Measurements from ENCODE around the gene LDB1. TPM values are rescaled to one million over a fixed set of nuclear protein-coding genes. Genes with fewer than 3 reads are reported as not detected.
A peak's percentile ranks its signal among the peaks of the same experiment; 100 is the strongest.

LDB1 gene
- total RNA-seq, 3 donors from 2014 or later: 32.3 to 92.2 (median 37.2) TPM

GRCh38 chr10:102067091-102067916, 52.9 kb downstream of the LDB1 start:
- no peak for ATAC-seq
- no peak overlapping the region for H3K4me3 ChIP-seq
- H3K9me3 ChIP-seq: no peaks in the 10 kb centered on the region
- DNase-seq: no peak
- intact Hi-C loops (cut with DNase I, micrococcal nuclease): no loop called here
- no peaks in the 10 kb centered on the region for H3K36me3 ChIP-seq (ENCODE audit: low read depth)
- TF ChIP-seq, protein P1, sequence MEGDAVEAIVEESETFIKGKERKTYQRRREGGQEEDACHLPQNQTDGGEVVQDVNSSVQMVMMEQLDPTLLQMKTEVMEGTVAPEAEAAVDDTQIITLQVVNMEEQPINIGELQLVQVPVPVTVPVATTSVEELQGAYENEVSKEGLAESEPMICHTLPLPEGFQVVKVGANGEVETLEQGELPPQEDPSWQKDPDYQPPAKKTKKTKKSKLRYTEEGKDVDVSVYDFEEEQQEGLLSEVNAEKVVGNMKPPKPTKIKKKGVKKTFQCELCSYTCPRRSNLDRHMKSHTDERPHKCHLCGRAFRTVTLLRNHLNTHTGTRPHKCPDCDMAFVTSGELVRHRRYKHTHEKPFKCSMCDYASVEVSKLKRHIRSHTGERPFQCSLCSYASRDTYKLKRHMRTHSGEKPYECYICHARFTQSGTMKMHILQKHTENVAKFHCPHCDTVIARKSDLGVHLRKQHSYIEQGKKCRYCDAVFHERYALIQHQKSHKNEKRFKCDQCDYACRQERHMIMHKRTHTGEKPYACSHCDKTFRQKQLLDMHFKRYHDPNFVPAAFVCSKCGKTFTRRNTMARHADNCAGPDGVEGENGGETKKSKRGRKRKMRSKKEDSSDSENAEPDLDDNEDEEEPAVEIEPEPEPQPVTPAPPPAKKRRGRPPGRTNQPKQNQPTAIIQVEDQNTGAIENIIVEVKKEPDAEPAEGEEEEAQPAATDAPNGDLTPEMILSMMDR (IDR thresholded peaks at IDR 0.05): no peak
- H3K4me1 ChIP-seq (ENCODE audit: low read depth): peaks cover 27% of the 10 kb centered on the region

GRCh38 chr10:102066399-102067088, 53.6 kb downstream of the LDB1 start:
- TF ChIP-seq, protein P1 (IDR thresholded peaks at IDR 0.05): no peak
- intact Hi-C loops (cut with DNase I, micrococcal nuclease): no loop called here
- peaks cover 27% of the 10 kb centered on the region for H3K4me1 ChIP-seq (ENCODE audit: low read depth)
- H3K36me3 ChIP-seq (ENCODE audit: low read depth): no peaks in the 10 kb centered on the region
- H3K9me3 ChIP-seq: no peaks in the 10 kb centered on the region
- ATAC-seq (no peak), DNase-seq (peak in 1 of 3 donors; percentile 41)
- no peak overlapping the region for H3K4me3 ChIP-seq

DNA sequence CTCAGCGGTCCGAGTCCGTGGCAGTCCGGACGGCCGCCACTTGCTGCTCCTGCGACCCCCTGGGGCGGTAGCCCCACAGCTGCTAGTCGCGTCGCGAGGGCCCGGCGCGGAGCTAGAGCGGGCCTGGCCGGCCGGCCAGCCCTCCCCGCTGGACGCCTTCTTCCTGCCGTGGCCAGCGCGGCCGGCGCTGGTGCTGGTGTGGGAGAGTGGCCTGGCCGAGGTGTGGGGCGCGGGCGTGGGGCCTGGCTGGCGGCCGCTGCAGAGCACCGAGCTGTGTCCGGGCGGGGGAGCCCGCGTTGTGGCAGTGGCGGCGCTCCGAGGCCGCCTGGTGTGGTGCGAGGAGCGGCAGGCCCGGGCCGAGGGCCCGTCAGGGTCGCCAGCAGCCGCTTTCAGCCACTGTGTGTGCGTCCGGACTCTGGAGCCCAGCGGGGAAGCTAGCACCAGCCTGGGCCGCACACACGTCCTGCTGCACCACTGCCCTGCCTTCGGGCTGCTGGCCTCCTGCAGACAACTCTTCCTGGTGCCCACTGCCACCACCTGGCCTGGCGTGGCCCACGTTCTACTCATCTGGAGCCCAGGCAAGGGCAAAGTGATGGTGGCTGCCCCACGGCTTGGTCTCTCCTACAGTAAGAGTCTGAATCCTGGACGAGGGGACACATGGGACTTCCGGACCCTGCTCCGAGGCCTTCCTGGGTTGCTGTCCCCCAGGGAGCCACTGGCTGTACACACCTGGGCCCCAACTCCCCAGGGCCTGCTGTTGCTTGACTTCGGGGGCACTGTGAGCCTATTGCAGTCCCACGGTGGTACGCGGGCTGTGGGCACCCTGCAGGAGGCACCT, 54.4 kb downstream of the LDB1 start:
- H3K4me3 ChIP-seq: peak overlapping the region; percentile 91
- ATAC-seq: peak; percentile 65

GRCh38 chr10:102064868-102065560, 55.2 kb downstream of the LDB1 start, which contains the start of gene HPS6:
HPS6 (plus strand) TSS chr10:102065349; CDS start chr10:102065475, 126 bp downstream.
- TF ChIP-seq, protein P1 (IDR thresholded peaks at IDR 0.05): peak; percentile 22
- no peaks in the 10 kb centered on the region for H3K36me3 ChIP-seq (ENCODE audit: low read depth)
- DNase-seq: peak; percentile 92 to 95 (median 95)
- H3K9me3 ChIP-seq: no peaks in the 10 kb centered on the region
- H3K4me3 ChIP-seq: peak within 1 kb of the TSS; percentile 91
- peaks cover 27% of the 10 kb centered on the region for H3K4me1 ChIP-seq (ENCODE audit: low read depth)
- intact Hi-C loops (cut with DNase I, micrococcal nuclease): no loop called here
- ATAC-seq: peak; percentile 96

More for the DNA sequence above, 54.4 kb downstream of the LDB1 start:
- TF ChIP-seq, protein P1 (IDR thresholded peaks at IDR 0.05): no peak
- Histone ChIP-seq H3K9me3 (no peaks in the 10 kb centered on the region), H3K4me1 (ENCODE audit: low read depth) (peaks cover 27% of the 10 kb centered on the region), H3K36me3 (ENCODE audit: low read depth) (no peaks in the 10 kb centered on the region)
- intact Hi-C loops (cut with DNase I, micrococcal nuclease): no loop called here
- DNase-seq: peak; percentile 46 to 70 (median 64)

- ATAC-seq: no peak
- H3K36me3 ChIP-seq (ENCODE audit: low read depth): no peaks in the 10 kb centered on the region
- no peak overlapping the region for H3K4me3 ChIP-seq
- no peaks in the 10 kb centered on the region for H3K9me3 ChIP-seq
- DNase-seq: no peak
- intact Hi-C loops (cut with DNase I, micrococcal nuclease): no loop called here
- peaks cover 27% of the 10 kb centered on the region for H3K4me1 ChIP-seq (ENCODE audit: low read depth)
- TF ChIP-seq, protein P1 (IDR thresholded peaks at IDR 0.05): no peak
Observed at GRCh38 chr10:102064503-102064867, 55.7 kb downstream of the LDB1 start.

All from mucosa of descending colon (tissue), 3 donors.